ENCODE measurements around the gene MIS18BP1. TPM values are rescaled to one million over a fixed set of nuclear protein-coding genes. Genes with fewer than 3 reads are reported as not detected.

Gene MIS18BP1
- total RNA-seq, 1 donor from 2014 or later: 26.8 TPM

DNA sequence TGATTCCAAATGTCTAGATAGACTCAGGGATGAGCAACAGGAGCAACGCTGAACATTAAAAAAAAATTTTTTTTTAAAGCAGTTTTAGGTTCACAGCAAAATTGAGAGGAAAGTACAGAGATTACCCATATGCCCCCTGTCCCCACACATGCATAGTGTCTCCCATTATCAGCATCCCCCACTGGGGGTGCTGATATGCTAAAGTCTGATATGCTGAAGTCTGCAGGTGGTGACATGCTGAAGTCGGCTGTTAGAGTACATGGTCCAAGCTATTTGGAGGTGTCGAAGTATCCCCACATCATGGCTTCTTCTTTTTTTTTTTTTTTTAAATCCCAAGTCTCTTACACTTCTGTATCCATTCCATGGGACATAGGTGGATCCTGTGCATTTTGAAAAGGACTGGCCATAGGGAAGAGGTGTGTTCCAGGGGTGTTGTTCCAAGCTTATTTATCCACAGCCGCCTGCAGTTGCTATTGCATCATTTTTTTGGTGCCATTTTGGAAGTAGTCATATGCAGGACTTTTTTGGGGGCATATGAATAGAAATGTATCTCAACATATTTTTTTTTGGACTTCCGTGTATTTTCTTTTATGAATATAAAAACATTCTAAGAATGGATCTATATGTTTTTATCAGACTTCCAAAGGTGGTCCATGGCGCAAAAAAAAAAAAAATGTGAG, 19.0 kb upstream of the MIS18BP1 start:
- no peak for DNase-seq (ENCODE audit: low read depth)
- H3K4me3 ChIP-seq (ENCODE audit: low read depth, low read length): no peak overlapping the region
- TF ChIP-seq, protein P1, sequence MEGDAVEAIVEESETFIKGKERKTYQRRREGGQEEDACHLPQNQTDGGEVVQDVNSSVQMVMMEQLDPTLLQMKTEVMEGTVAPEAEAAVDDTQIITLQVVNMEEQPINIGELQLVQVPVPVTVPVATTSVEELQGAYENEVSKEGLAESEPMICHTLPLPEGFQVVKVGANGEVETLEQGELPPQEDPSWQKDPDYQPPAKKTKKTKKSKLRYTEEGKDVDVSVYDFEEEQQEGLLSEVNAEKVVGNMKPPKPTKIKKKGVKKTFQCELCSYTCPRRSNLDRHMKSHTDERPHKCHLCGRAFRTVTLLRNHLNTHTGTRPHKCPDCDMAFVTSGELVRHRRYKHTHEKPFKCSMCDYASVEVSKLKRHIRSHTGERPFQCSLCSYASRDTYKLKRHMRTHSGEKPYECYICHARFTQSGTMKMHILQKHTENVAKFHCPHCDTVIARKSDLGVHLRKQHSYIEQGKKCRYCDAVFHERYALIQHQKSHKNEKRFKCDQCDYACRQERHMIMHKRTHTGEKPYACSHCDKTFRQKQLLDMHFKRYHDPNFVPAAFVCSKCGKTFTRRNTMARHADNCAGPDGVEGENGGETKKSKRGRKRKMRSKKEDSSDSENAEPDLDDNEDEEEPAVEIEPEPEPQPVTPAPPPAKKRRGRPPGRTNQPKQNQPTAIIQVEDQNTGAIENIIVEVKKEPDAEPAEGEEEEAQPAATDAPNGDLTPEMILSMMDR (conservative IDR thresholded peaks at IDR 0.05; ENCODE audit: low read depth, low read length): no peak

DNA sequence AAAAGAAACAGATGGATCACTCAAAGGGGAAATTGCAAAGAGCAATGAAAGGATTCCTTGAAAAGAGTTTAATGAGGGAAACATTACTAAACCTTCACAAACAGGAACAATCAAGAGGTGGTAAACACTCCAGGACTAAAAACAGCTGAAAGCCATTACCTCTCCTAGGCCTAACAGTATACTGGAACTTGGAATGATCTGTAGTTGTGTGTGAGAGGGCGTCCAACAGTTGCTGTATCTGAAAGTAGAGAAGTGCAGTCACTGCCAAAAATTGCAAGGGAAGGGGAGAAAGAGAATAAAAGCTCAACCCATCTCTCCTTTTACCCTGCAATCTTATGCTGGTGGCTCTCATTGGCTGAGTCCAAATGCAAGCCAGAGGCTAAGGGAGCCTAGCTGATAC, 17.0 kb upstream of the MIS18BP1 start:
- DNase-seq (ENCODE audit: low read depth): no peak
- TF ChIP-seq, protein P1 (conservative IDR thresholded peaks at IDR 0.05; ENCODE audit: low read depth, low read length): no peak
- no peak overlapping the region for H3K4me3 ChIP-seq (ENCODE audit: low read depth, low read length)

DNA sequence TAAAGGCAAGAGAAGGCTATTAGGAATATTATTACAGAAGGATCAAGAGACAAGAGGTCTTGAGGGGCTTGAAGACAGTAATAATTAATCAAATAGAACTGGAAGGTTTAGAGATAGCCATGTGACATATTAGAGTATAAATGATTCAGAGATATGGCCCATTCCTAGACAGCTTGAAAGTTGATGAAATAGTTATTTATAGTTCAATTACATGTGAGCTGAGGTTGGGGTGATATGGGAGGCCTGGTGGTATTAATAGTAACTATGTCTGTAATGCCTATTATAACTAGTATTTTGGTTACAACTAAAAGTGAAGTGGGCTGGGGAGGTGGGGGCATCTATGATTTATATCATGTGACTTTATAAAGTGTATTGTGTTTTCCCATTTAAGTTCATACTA, 14.1 kb upstream of the MIS18BP1 start:
- DNase-seq (ENCODE audit: low read depth): no peak
- H3K4me3 ChIP-seq (ENCODE audit: low read depth, low read length): no peak overlapping the region
- TF ChIP-seq, protein P1 (conservative IDR thresholded peaks at IDR 0.05; ENCODE audit: low read depth, low read length): no peak

DNA sequence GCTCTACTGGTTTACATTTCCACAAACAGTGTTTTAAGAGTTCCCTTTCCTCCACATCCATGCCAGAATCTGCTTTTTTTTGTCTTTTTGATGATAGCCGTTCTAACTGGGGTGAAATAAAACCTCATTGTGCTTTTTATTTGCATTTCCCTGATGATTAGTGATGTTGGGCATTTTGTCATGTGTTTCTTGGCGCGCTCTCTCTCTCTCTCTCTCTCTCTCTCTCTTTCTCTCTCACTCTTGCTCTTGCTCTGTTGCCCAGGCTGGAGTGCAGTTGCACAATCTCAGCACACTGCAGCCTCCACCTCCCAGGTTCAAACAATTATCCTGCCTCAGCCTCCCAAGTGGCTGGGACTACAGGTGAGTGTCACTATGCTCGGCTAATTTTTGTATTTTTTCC, 9.6 kb upstream of the MIS18BP1 start:
- DNase-seq (ENCODE audit: low read depth): no peak
- H3K4me3 ChIP-seq (ENCODE audit: low read depth, low read length): no peak overlapping the region
- TF ChIP-seq, protein P1 (conservative IDR thresholded peaks at IDR 0.05; ENCODE audit: low read depth, low read length): no peak

DNA sequence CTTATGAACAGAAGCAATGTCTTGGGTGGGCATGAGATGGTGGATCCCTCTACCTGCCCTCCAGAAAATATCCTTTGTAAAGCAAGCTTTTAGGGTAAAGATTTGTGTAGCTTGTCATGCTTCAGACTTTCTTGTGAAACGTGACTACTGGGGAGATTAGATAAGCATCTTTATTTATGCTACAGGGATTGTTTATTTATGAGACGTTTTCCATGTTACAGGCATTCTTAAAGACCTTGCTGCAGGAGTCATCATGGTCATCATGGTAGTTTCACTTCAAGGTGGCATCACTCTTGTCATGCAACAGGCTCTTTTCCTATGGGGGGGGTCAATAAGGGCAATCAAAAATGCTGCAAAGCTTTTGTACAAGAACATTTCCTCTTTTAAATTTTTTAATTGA, 8.2 kb upstream of the MIS18BP1 start:
- TF ChIP-seq, protein P1 (conservative IDR thresholded peaks at IDR 0.05; ENCODE audit: low read depth, low read length): no peak
- no peak for DNase-seq (ENCODE audit: low read depth)
- H3K4me3 ChIP-seq (ENCODE audit: low read depth, low read length): no peak overlapping the region

DNA sequence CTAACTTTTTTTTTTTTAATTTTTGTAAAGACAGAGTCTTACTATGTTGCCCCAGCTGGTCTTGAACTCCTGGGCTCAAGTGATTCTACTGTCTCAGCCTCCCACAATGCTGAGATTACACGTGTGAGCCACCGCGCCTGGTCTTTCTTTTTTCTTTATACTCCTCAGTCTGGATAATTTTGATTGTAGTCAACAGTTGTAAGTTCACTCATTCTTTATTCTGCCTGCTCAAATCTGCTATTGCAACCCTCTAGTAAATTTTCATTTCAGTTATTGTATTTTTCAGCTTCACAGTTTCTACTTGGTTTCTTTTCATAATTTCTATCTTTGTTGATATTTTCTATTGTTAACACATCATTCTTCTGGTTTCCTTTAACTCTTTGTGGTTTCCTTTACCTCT, 5.8 kb upstream of the MIS18BP1 start:
- TF ChIP-seq, protein P1 (conservative IDR thresholded peaks at IDR 0.05; ENCODE audit: low read depth, low read length): no peak
- no peak for DNase-seq (ENCODE audit: low read depth)
- no peak overlapping the region for H3K4me3 ChIP-seq (ENCODE audit: low read depth, low read length)

DNA sequence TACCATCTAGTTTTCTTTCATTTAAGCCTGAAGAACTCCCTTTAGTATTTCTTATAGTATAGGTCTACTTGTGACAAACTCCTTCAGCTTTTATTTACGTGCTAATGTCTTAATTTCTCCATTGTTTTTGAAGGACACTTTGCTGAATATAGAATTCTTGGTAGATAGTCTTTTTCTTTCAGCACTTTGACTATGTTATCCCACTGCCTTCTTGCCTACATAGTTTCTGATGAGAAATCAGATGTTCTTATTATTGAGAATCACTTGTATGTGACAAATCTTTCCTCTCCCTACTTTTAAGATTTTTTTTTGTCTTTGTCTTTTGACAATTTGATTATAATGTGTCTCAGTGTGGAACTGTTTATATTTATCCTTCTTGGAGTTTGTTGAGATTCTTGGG, 5.1 kb upstream of the MIS18BP1 start:
- no peak overlapping the region for H3K4me3 ChIP-seq (ENCODE audit: low read depth, low read length)
- DNase-seq (ENCODE audit: low read depth): no peak
- TF ChIP-seq, protein P1 (conservative IDR thresholded peaks at IDR 0.05; ENCODE audit: low read depth, low read length): no peak
